Stomach (tissue), 9 donors: ENCODE data around the gene BFSP1. TPM values are rescaled to one million over a fixed set of nuclear protein-coding genes. Genes with fewer than 3 reads are reported as not detected.

Source experiments
- DNase-seq, 2 donors: peaks; one replicate each; pipeline versions ENCODE4 v3.0.0 to v3.0.0-alpha.2; 2013 to 2019
- H3K27ac ChIP-seq, 5 donors: fragments of 200-600 bp in 4 of 5; sonication (generic) in 4 of 5; one replicate each; pipeline ENCODE4 v1.5.1; 2013 to 2019; ENCODE audit warnings: mild to moderate bottlenecking in 1 of 5, moderate library complexity in 1 of 5
- H3K27me3 ChIP-seq, 3 donors: fragments of 200-600 bp; sonication (generic); one replicate each; pipeline ENCODE4 v1.5.1; 2017 to 2019; ENCODE audit warnings: mixed run types in 1 of 3
- H3K36me3 ChIP-seq, 4 donors: fragments of 200-600 bp; sonication (generic); 1 replicate in 3 of 4; 2 replicates in 1 of 4; pipeline ENCODE4 v1.5.1; 2016 to 2019
- H3K4me1 ChIP-seq, 4 donors: fragments of 200-600 bp; sonication (generic); one replicate each; pipeline ENCODE4 v1.5.1; 2016 to 2019
- H3K4me3 ChIP-seq, 4 donors: fragments of 200-600 bp; sonication (generic) in 3 of 4; one replicate each; pipeline ENCODE4 v1.5.1; 2016 to 2019; ENCODE audit warnings: mild to moderate bottlenecking in 1 of 4
- H3K9me3 ChIP-seq, 4 donors: fragments of 200-600 bp; sonication (generic); one replicate each; pipeline ENCODE4 v1.5.1; 2016 to 2019
- EP300 ChIP-seq: sonication (generic); formaldehyde crosslinking; IDR thresholded peaks from one replicate; pipeline ENCODE4 v1.6.1; 2017; ENCODE audit warnings: antibody characterized with exemption
- POLR2A ChIP-seq, 4 donors: fragments of 450-650 bp; IDR thresholded peaks; one replicate each; pipeline ENCODE4 v1.6.1; 2016; ENCODE audit warnings: antibody characterized with exemption in 4 of 4, control low read depth in 2 of 4, mild to moderate bottlenecking in 1 of 4, moderate library complexity in 1 of 4
- POLR2AphosphoS5 ChIP-seq, 3 donors: sonication (generic); formaldehyde crosslinking; IDR thresholded peaks; one replicate each; pipeline ENCODE4 v1.6.1; 2016; ENCODE audit warnings: antibody characterized with exemption in 3 of 3
- WGBS, 5 donors: extraction: QIAGEN DNeasy Blood & Tissue Kit in 3 of 5; methylation state at CpG; one replicate each; pipeline versions ENCODE4 v1.1.5 to v1.1.7; 2013 to 2018; 5-methylcytosine and 5-hydroxymethylcytosine counted together
- intact Hi-C: fragments of 100-400 bp; cut with DNase I; formaldehyde crosslinking; loops from one replicate; pipeline ENCODE4 v1.15.1; 2023; ENCODE audit warnings: low total_unique reads
- polyA plus RNA-seq, 3 donors: library from polyadenylated mRNA; stranded (reverse); fragments of 200-250 nt; gene quantifications; one replicate each; pipeline ENCODE4 v1.2.3, GENCODE V29; 2013
- total RNA-seq, 5 donors: library from RNA; depleted of rRNA; stranded (reverse); fragments of >200 nt; gene quantifications; one replicate each; pipeline versions ENCODE4 v1.1.0 to v1.2.3, GENCODE V29; 2014 to 2016
- TF ChIP-seq, protein P1 (sequence below), 7 experiments: fragments of 450-650 bp in 4 of 7; fragments of 200-600 bp in 3 of 7; sonication (generic) in 3 of 7; IDR thresholded peaks; one replicate each; pipeline ENCODE4 v1.5.1; 2016 to 2019; ENCODE audit warnings: antibody characterized with exemption in 7 of 7, control low read depth in 2 of 7, mild to moderate bottlenecking in 1 of 7
- donor health status: healthy with polysubstance abuse.
- donor health status: Bipolar disorder and iron deficiency.
- donor health status: healthy.

BFSP1 gene
- total and polyA plus RNA-seq, 8 donors, result 0.70 to 7.1 (median 1.7) TPM; not detected in 3

DNA sequence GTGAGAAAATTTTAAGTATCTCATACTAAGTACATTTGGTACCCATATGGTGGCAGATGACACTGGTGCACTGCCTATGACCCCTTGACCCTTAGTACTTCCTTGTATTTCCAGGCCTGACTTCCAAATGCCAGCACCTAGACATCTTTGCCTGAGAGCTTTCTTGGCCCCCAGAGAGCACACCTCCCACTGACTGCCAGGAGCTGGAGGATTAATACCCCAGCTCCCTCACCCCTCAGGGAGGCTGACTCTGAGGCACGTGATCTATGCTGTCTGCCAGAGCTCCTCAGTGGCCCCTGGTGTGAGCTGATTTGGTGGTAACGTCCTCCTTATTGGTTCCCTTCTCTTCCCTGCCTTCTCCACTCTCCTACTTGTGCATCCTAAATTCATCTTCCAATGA lies 38.0 kb downstream of the BFSP1 start:
- WGBS, 5 donors, result 72 to 93% (median 82%) methylated on average over 2 of the region's 2 CpGs
- TF ChIP-seq POLR2A (IDR thresholded peaks at IDR 0.05) (no peak), EP300 (no peak), POLR2AphosphoS5 (IDR thresholded peaks at IDR 0.05) (no peak)
- TF ChIP-seq, protein P1, sequence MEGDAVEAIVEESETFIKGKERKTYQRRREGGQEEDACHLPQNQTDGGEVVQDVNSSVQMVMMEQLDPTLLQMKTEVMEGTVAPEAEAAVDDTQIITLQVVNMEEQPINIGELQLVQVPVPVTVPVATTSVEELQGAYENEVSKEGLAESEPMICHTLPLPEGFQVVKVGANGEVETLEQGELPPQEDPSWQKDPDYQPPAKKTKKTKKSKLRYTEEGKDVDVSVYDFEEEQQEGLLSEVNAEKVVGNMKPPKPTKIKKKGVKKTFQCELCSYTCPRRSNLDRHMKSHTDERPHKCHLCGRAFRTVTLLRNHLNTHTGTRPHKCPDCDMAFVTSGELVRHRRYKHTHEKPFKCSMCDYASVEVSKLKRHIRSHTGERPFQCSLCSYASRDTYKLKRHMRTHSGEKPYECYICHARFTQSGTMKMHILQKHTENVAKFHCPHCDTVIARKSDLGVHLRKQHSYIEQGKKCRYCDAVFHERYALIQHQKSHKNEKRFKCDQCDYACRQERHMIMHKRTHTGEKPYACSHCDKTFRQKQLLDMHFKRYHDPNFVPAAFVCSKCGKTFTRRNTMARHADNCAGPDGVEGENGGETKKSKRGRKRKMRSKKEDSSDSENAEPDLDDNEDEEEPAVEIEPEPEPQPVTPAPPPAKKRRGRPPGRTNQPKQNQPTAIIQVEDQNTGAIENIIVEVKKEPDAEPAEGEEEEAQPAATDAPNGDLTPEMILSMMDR (IDR thresholded peaks at IDR 0.05), result no peak
- Histone ChIP-seq H3K27me3 (no peaks in the 10 kb centered on the region), H3K27ac (no peak overlapping the region), H3K36me3 (no peaks in the 10 kb centered on the region), H3K4me1 (peaks cover 0 to 7% (median 3%) of the 10 kb centered on the region in 4 donors), H3K4me3 (no peak overlapping the region), H3K9me3 (no peaks in the 10 kb centered on the region)
- intact Hi-C loops, result no loop called here
- DNase-seq, result no peak

DNA sequence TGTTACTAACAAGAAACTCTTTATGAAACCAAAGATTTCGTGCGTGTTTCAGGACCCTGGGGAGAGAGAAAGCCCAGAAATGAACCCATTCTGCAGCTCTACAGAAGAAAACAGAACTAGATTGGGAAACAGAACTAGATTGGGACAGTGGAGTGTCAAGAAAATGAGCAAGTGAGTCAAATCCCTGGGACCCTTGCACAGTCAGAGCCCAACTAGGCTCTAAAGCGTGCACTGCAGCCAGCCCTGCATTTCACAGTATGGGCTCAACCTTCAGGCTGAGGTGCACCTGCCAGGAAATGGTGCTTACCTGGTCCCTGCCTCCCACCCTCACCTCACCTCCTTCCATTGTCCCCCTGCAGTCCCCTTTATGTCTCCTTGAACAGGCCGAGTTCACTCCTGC lies 39.7 kb downstream of the BFSP1 start:
- Histone ChIP-seq H3K4me3 (no peak overlapping the region), H3K4me1 (no peaks in the 10 kb centered on the region), H3K36me3 (no peaks in the 10 kb centered on the region), H3K27me3 (no peaks in the 10 kb centered on the region), H3K9me3 (no peaks in the 10 kb centered on the region), H3K27ac (no peak overlapping the region)
- WGBS, 5 donors, result 91 to 95% (median 92%) methylated on average over 4 of the region's 4 CpGs
- no peak for DNase-seq
- intact Hi-C loops, result no loop called here
- no peak for TF ChIP-seq POLR2A (IDR thresholded peaks at IDR 0.05)
- TF ChIP-seq, protein P1 (IDR thresholded peaks at IDR 0.05), result no peak
- no peak for TF ChIP-seq POLR2AphosphoS5 (IDR thresholded peaks at IDR 0.05)
- TF ChIP-seq EP300, result no peak

DNA sequence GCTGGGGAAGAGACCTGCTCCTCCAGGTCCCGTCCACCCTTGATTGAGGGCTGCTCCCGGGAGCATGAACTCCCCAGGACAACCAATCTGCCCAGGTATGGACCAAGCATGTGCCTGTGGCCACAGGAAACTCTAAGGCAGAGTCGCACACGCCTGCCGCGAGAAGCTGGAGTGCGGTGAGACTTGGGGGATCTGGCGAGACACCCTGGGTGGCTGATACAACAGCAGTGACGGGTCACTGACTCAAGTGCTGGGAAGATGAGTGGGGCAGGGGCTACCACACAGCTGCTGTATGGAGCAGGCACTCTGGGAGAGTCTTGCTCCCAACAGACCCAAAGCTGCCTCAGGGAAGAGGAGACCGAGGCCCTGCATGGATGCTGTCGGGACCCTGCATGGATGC lies 40.1 kb downstream of the BFSP1 start:
- Histone ChIP-seq H3K27me3 (no peaks in the 10 kb centered on the region), H3K4me3 (no peak overlapping the region), H3K9me3 (no peaks in the 10 kb centered on the region), H3K4me1 (no peaks in the 10 kb centered on the region), H3K36me3 (no peaks in the 10 kb centered on the region), H3K27ac (no peak overlapping the region)
- no peak for DNase-seq
- 80 to 93% (median 92%) methylated on average over 10 to 11 of the region's 11 CpGs for WGBS, 5 donors
- intact Hi-C loops, result no loop called here
- no peak for TF ChIP-seq EP300

DNA sequence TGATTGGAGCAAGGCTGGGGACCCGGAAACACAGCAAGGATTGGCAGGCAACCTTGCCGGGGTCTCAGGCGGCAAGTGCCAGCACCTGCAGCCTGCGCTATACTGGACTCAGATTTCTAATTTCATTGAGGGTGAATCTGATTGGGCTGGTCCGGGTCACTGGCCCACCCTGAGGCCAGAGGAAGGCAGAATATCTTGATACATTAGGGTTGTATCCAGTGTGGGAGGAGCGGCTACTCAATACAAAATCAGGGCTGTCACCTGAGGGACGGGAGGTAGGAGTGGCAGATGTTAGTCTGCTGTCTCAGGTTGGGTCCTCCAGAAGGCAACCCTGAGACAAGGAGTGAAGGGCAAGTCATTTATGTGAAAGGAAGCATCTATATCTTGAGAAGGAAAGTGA lies 40.7 kb downstream of the BFSP1 start:
- TF ChIP-seq EP300, result no peak
- no peak for TF ChIP-seq POLR2AphosphoS5 (IDR thresholded peaks at IDR 0.05)
- TF ChIP-seq, protein P1 (IDR thresholded peaks at IDR 0.05), result no peak
- no peak for TF ChIP-seq POLR2A (IDR thresholded peaks at IDR 0.05)
- no peaks in the 10 kb centered on the region for H3K27me3 ChIP-seq
- no peak overlapping the region for H3K4me3 ChIP-seq
- no peak for DNase-seq
- H3K9me3 ChIP-seq, result no peaks in the 10 kb centered on the region
- intact Hi-C loops, result no loop called here
- no peaks in the 10 kb centered on the region for H3K36me3 ChIP-seq
- WGBS, 5 donors, result 85 to 94% (median 90%) methylated on average over 7 of the region's 7 CpGs
- H3K4me1 ChIP-seq, result no peaks in the 10 kb centered on the region
- no peak overlapping the region for H3K27ac ChIP-seq

DNA sequence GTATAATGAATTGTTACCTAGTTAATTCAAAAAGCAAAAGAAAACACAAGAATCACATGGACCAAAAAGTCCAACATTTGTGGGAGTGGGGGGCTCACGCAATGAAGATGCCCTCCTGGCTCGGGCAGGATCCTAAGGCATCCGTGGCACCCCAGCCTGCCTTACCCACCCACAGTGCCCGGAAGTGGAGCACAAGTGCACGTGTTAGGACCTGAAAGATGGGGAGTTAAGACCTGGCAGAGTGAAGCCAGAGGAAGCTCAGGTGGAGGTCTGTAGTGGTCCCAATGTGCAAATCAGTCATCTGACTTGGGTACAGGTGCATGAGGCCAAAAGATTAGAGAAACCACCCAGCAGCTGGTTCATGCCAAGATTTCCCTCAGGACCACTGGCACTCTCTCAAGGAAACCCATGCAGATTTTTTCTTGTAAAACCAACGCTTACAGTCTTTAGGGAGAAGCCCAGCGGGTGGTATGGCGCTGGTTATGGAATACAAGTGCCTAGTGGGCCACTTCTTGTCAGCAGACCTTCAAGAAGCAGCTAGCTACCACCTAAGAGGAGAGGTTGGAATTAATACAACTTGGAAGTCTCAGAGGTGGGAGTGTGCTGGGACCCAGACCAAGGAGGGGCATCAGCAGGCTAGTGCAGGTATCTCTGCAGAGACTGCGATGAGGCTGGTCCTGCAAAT lies 42.1 kb downstream of the BFSP1 start:
- 82 to 89% (median 83%) methylated on average over 8 to 9 of the region's 9 CpGs for WGBS, 5 donors
- no peaks in the 10 kb centered on the region for H3K36me3 ChIP-seq
- TF ChIP-seq POLR2AphosphoS5 (IDR thresholded peaks at IDR 0.05) (no peak), EP300 (no peak)
- TF ChIP-seq, protein P1 (IDR thresholded peaks at IDR 0.05), result no peak
- no peak overlapping the region for H3K27ac ChIP-seq
- no peaks in the 10 kb centered on the region for H3K4me1 ChIP-seq
- H3K4me3 ChIP-seq, result no peak overlapping the region
- DNase-seq, result no peak
- H3K9me3 ChIP-seq, result no peaks in the 10 kb centered on the region
- intact Hi-C loops, result no loop called here
- H3K27me3 ChIP-seq, result no peaks in the 10 kb centered on the region
